B cell (primary cell): ENCODE results near the gene LIPI.

Source experiments
- CTCF ChIP-seq: fragments of 200-600 bp; IDR thresholded peaks from one replicate; pipeline ENCODE4 v1.8.0; 2022; ENCODE audit warnings: antibody characterized with exemption, mild to moderate bottlenecking
- EZH2 ChIP-seq: IDR thresholded peaks from 2 replicates; pipeline ENCODE4 v1.6.1; 2012; ENCODE audit warnings: borderline replicate concordance, low read depth, mild to moderate bottlenecking, moderate library complexity, low read length; ENCODE audit not compliant: insufficient read depth, poor library complexity, severe bottlenecking

- TF ChIP-seq CTCF = no peak
- TF ChIP-seq EZH2 = no peak
Observed at GRCh38 chr21:14115646-14116045, 95.1 kb downstream of the LIPI start.
